HepG2 (cell line): ENCODE data around the gene ACP2. TPM values are rescaled to one million over a fixed set of nuclear protein-coding genes. Genes with fewer than 3 reads are reported as not detected.

Experiments
- CEBPG ChIP-seq: IDR thresholded peaks from 2 replicates; pipeline ENCODE4 v1.6.1; 2016
- HNF4G ChIP-seq, 2 experiments: sonication (generic) in 1 of 2; formaldehyde crosslinking in 1 of 2; IDR thresholded peaks; 2 replicates each; pipeline versions ENCODE4 v1.4.0 to v1.6.1; 2011 to 2020; ENCODE audit warnings: borderline replicate concordance in 2 of 2, low read depth in 2 of 2, mild to moderate bottlenecking in 2 of 2, low read length in 1 of 2, missing genetic modification reagents in 1 of 2, moderate library complexity in 1 of 2
- HOXA3 ChIP-seq: sonication (generic); formaldehyde crosslinking; IDR thresholded peaks from 2 replicates; pipeline ENCODE4 v1.5.0; 2020; ENCODE audit warnings: missing genetic modification reagents
- MAFK ChIP-seq, 2 experiments: IDR thresholded peaks in 1 of 2; conservative IDR thresholded peaks in 1 of 2; 2 replicates each; pipeline ENCODE4 v1.6.1; 2011; ENCODE audit warnings: improper control_type of control experiment in 2 of 2, low read length in 2 of 2
- ZC3H13 ChIP-seq: sonication (generic); formaldehyde crosslinking; IDR thresholded peaks from 2 replicates; pipeline ENCODE4 v1.8.1; 2023; ENCODE audit warnings: mild to moderate bottlenecking, missing genetic modification reagents, moderate library complexity
- ZNF709 ChIP-seq: sonication (generic); formaldehyde crosslinking; IDR thresholded peaks from 2 replicates; pipeline ENCODE4 v1.5.0; 2020; ENCODE audit warnings: mild to moderate bottlenecking, missing genetic modification reagents
- polyA plus RNA-seq, 8 experiments: library from polyadenylated mRNA; depleted of rRNA in 3 of 8; stranded (reverse) in 7 of 8; unstranded in 1 of 8; fragments of >200 nt; fragmentation: Illumina TruSeq in 4 of 8; extraction: Trizol in 4 of 8; gene quantifications; 2 replicates each; pipeline versions ENCODE4 v1.2.1 to v1.2.3, GENCODE V29; 2011 to 2016; ENCODE audit warnings: low read depth in 4 of 8, missing spikeins in 1 of 8, mixed read lengths in 1 of 8; ENCODE audit not compliant: insufficient read depth in 1 of 8
- total RNA-seq, 5 experiments: library from RNA; depleted of rRNA; stranded (reverse); fragments of >200 nt; fragmentation: Illumina TruSeq; extraction: Trizol; gene quantifications; 2 replicates each; pipeline ENCODE4 v1.2.3, GENCODE V29; 2016; ENCODE audit warnings: low read depth in 1 of 5
- TF ChIP-seq, protein P1 (sequence below): sonication (generic); formaldehyde crosslinking; IDR thresholded peaks from one replicate; pipeline ENCODE4 v1.5.1; 2020; ENCODE audit warnings: mild to moderate bottlenecking, missing genetic modification reagents; ENCODE audit errors: not compliant biosample characterization
- TF ChIP-seq, protein P2 (sequence below): fragments of 450-650 bp; IDR thresholded peaks from 2 replicates; pipeline ENCODE4 v1.6.1; 2017
- TF ChIP-seq, protein P3 (sequence below): IDR thresholded peaks from 2 replicates; pipeline ENCODE4 v1.6.1; 2012; ENCODE audit warnings: inconsistent platforms
- TF ChIP-seq, protein P4 (sequence below): sonication (generic); formaldehyde crosslinking; IDR thresholded peaks from 2 replicates; pipeline ENCODE4 v1.5.0; 2020; ENCODE audit warnings: mild to moderate bottlenecking, missing genetic modification reagents, moderate library complexity

Gene ACP2
- total and polyA plus RNA-seq, 2 of the 13 experiments (the other 11 are each of a cell fraction or from before 2014, with no cell fraction given): 17.7 to 20.2 TPM

GRCh38 chr11:47248664-47249377 is at the start of gene ACP2 (continued):
- TF ChIP-seq, protein P1, sequence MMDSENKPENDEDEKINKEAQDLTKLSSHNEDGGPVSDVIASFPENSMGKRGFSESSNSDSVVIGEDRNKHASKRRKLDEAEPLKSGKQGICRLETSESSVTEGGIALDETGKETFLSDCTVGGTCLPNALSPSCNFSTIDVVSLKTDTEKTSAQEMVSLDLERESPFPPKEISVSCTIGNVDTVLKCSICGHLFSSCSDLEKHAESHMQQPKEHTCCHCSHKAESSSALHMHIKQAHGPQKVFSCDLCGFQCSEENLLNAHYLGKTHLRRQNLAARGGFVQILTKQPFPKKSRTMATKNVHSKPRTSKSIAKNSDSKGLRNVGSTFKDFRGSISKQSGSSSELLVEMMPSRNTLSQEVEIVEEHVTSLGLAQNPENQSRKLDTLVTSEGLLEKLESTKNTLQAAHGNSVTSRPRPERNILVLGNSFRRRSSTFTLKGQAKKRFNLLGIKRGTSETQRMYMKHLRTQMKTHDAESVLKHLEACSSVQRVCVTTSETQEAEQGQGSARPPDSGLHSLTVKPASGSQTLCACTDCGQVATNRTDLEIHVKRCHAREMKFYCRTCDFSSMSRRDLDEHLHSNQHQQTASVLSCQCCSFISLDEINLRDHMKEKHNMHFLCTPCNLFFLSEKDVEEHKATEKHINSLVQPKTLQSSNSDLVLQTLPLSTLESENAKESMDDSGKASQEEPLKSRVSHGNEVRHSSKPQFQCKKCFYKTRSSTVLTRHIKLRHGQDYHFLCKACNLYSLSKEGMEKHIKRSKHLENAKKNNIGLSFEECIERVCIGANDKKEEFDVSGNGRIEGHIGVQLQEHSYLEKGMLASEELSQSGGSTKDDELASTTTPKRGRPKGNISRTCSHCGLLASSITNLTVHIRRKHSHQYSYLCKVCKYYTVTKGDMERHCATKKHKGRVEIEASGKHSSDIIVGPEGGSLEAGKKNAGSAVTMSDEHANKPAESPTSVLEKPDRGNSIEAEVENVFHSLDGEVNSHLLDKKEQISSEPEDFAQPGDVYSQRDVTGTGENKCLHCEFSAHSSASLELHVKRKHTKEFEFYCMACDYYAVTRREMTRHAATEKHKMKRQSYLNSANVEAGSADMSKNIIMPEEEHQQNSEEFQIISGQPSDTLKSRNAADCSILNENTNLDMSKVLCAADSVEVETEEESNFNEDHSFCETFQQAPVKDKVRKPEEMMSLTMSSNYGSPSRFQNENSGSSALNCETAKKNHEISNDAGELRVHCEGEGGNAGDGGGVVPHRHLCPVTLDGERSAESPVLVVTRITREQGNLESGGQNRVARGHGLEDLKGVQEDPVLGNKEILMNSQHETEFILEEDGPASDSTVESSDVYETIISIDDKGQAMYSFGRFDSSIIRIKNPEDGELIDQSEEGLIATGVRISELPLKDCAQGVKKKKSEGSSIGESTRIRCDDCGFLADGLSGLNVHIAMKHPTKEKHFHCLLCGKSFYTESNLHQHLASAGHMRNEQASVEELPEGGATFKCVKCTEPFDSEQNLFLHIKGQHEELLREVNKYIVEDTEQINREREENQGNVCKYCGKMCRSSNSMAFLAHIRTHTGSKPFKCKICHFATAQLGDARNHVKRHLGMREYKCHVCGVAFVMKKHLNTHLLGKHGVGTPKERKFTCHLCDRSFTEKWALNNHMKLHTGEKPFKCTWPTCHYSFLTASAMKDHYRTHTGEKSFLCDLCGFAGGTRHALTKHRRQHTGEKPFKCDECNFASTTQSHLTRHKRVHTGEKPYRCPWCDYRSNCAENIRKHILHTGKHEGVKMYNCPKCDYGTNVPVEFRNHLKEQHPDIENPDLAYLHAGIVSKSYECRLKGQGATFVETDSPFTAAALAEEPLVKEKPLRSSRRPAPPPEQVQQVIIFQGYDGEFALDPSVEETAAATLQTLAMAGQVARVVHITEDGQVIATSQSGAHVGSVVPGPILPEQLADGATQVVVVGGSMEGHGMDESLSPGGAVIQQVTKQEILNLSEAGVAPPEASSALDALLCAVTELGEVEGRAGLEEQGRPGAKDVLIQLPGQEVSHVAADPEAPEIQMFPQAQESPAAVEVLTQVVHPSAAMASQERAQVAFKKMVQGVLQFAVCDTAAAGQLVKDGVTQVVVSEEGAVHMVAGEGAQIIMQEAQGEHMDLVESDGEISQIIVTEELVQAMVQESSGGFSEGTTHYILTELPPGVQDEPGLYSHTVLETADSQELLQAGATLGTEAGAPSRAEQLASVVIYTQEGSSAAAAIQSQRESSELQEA (CRISPR knock-in tag): peak; percentile 89
- TF ChIP-seq, protein P2, sequence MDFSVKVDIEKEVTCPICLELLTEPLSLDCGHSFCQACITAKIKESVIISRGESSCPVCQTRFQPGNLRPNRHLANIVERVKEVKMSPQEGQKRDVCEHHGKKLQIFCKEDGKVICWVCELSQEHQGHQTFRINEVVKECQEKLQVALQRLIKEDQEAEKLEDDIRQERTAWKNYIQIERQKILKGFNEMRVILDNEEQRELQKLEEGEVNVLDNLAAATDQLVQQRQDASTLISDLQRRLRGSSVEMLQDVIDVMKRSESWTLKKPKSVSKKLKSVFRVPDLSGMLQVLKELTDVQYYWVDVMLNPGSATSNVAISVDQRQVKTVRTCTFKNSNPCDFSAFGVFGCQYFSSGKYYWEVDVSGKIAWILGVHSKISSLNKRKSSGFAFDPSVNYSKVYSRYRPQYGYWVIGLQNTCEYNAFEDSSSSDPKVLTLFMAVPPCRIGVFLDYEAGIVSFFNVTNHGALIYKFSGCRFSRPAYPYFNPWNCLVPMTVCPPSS: no peak
- TF ChIP-seq CEBPG (CRISPR knock-in tag) (peak; percentile 57), ZNF709 (CRISPR knock-in tag) (peak; percentile 69), ZC3H13 (CRISPR knock-in tag) (peak; percentile 84), MAFK (conservative IDR thresholded peaks at IDR 0.05 in 1 of 2, IDR thresholded peaks at IDR 0.05 in 1 of 2; ENCODE audit: low read length in 2 of 2) (no peak), HNF4G (IDR thresholded peaks at IDR 0.05; ENCODE audit: borderline replicate concordance, low read depth, low read length) (peak; percentile 70; the same call in 1 of the 2 replicates), HNF4G (CRISPR knock-in tag; IDR thresholded peaks at IDR 0.05; ENCODE audit: borderline replicate concordance, low read depth) (peak; percentile 57), HOXA3 (CRISPR knock-in tag) (peak; percentile 94)
- TF ChIP-seq, protein P3, sequence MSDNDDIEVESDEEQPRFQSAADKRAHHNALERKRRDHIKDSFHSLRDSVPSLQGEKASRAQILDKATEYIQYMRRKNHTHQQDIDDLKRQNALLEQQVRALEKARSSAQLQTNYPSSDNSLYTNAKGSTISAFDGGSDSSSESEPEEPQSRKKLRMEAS: peak; percentile 81
- TF ChIP-seq, protein P4, sequence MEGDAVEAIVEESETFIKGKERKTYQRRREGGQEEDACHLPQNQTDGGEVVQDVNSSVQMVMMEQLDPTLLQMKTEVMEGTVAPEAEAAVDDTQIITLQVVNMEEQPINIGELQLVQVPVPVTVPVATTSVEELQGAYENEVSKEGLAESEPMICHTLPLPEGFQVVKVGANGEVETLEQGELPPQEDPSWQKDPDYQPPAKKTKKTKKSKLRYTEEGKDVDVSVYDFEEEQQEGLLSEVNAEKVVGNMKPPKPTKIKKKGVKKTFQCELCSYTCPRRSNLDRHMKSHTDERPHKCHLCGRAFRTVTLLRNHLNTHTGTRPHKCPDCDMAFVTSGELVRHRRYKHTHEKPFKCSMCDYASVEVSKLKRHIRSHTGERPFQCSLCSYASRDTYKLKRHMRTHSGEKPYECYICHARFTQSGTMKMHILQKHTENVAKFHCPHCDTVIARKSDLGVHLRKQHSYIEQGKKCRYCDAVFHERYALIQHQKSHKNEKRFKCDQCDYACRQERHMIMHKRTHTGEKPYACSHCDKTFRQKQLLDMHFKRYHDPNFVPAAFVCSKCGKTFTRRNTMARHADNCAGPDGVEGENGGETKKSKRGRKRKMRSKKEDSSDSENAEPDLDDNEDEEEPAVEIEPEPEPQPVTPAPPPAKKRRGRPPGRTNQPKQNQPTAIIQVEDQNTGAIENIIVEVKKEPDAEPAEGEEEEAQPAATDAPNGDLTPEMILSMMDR: peak; percentile 57
